Hepatocyte (in vitro differentiated cells): ENCODE data around the gene FMO3.

ENCODE experiments used
- CTCF ChIP-seq: fragments of 200-600 bp; sonication (generic); IDR thresholded peaks from 2 replicates; pipeline ENCODE4 v1.5.1; 2016; ENCODE audit warnings: antibody characterized with exemption, mild to moderate bottlenecking; ENCODE audit not compliant: poor library complexity
- EZH2 ChIP-seq: fragments of 200-600 bp; sonication (generic); IDR thresholded peaks from 2 replicates; pipeline ENCODE4 v1.6.1; 2016; ENCODE audit warnings: antibody characterized with exemption, mild to moderate bottlenecking, borderline replicate concordance

DNA sequence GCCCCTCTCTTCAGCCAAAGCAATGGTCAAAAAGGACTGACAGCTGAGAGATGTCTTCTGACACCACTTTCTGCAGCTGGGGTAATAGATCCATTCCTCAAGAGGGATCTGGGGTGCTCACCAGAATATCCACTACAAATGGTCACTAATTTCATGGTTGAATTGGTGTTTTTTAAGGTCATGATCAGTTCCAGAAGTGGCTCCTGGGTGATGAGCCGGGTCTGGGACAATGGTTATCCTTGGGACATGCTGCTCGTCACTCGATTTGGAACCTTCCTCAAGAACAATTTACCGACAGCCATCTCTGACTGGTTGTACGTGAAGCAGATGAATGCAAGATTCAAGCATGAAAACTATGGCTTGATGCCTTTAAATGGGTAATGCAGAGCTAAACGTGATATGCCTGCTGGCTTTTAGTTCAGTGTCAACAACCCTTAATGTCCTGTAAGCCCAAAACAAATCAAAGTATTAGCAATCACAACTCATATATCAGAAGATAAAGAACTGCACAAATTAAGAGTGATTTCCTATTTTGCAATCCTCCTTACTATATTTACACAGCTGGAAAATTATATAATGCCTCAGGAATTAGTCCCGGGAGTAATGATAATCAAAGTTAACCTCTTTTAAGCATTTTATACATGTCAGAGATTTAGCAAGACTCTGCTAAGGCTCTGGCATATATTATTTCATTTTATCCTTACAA lies 20.1 kb downstream of the FMO3 start:
- no peak for TF ChIP-seq CTCF
- no peak for TF ChIP-seq EZH2
